Right atrium auricular region (tissue), 2 donors: Measurements from ENCODE around the gene CHORDC1. TPM values are rescaled to one million over a fixed set of nuclear protein-coding genes. Genes with fewer than 3 reads are reported as not detected.
A peak's percentile ranks its signal among the peaks of the same experiment; 100 is the strongest.

ENCODE experiments used
- DNase-seq: peaks from one replicate; pipeline ENCODE4 v3.0.0-alpha.2; 2019; ENCODE audit warnings: low spot score
- H3K27ac ChIP-seq, 2 donors: fragments of 200-600 bp; sonication (generic); 1 replicate in 1 of 2; 2 replicates in 1 of 2; pipeline ENCODE4 v1.5.1; 2016 to 2019
- H3K27me3 ChIP-seq, 2 donors: fragments of 200-600 bp; sonication (generic); one replicate each; pipeline versions ENCODE4 v1.5.1 to v1.6.0; 2017 to 2019
- H3K36me3 ChIP-seq: fragments of 200-600 bp; sonication (generic); one replicate; pipeline ENCODE4 v1.5.1; 2016
- H3K4me1 ChIP-seq, 2 donors: fragments of 200-600 bp; sonication (generic); one replicate each; pipeline versions ENCODE4 v1.5.1 to v1.6.0; 2017 to 2019
- H3K4me3 ChIP-seq, 2 donors: fragments of 200-600 bp; sonication (generic); 1 replicate in 1 of 2; 2 replicates in 1 of 2; pipeline ENCODE4 v1.5.1; 2017 to 2019; ENCODE audit warnings: mild to moderate bottlenecking in 1 of 2, moderate library complexity in 1 of 2
- H3K9me3 ChIP-seq, 2 donors: fragments of 200-600 bp; sonication (generic); one replicate each; pipeline ENCODE4 v1.5.1; 2019
- CTCF ChIP-seq, 2 donors: fragments of 200-600 bp; sonication (generic); IDR thresholded peaks; one replicate each; pipeline ENCODE4 v1.5.1; 2019; ENCODE audit warnings: antibody characterized with exemption in 2 of 2
- total RNA-seq, 2 donors: library from RNA; depleted of rRNA; stranded (reverse); fragments of >200 nt; gene quantifications; one replicate each; pipeline ENCODE4 v1.1.0, GENCODE V29; 2016

CHORDC1 gene
- total RNA-seq, 2 donors from 2014 or later, result 40.4 to 49.2 TPM

DNA sequence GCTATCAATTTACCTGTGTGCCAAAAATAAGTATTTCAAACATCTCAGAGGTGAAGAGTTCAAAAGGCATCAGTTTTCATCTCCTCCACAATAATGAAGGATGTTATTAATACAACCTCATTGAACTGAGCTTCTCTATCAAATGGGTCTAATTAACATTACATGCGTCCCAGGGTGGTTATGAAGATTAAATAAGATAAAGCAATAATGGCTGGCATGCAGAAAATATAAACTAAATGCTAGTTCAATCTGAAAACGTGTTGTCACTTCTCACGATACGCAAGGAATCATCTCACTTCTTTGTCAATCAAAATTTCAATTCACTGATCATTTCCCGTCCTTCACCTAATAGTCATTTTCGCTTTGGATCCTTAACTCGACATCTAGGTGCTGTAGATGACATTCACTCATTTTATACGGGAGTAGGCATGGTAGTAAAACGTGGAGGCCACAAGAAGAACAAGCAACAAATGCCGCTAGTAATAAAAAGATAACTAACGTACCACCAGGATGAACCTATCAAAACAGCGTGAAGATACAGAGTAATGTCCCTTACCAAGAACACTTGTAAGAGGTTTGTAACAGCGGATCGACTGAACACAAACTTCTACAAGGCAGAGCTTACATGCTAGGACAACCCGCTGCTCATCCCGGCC, 918 bp downstream of the CHORDC1 start:
- H3K4me1 ChIP-seq, result peaks cover 0 to 35% of the 10 kb centered on the region in 2 donors
- H3K36me3 ChIP-seq, result no peaks in the 10 kb centered on the region

GRCh38 chr11:90220391-90220790, 2.5 kb downstream of the CHORDC1 start:
- Histone ChIP-seq H3K36me3 (no peaks in the 10 kb centered on the region), H3K4me3 (no peak overlapping the region), H3K9me3 (no peaks in the 10 kb centered on the region), H3K27ac (no peak overlapping the region), H3K27me3 (no peaks in the 10 kb centered on the region), H3K4me1 (peaks cover 0 to 45% of the 10 kb centered on the region in 2 donors)
- no peak for TF ChIP-seq CTCF (IDR thresholded peaks at IDR 0.05)
- DNase-seq, result no peak

More for the DNA sequence above, 918 bp downstream of the CHORDC1 start:
- H3K27ac ChIP-seq, result peak overlapping the region; percentile 97 to 98
- H3K9me3 ChIP-seq, result no peaks in the 10 kb centered on the region
- DNase-seq, result no peak
- TF ChIP-seq CTCF (IDR thresholded peaks at IDR 0.05), result no peak
- H3K27me3 ChIP-seq, result no peaks in the 10 kb centered on the region
- H3K4me3 ChIP-seq, result peak overlapping the region; percentile 70 to 94

DNA sequence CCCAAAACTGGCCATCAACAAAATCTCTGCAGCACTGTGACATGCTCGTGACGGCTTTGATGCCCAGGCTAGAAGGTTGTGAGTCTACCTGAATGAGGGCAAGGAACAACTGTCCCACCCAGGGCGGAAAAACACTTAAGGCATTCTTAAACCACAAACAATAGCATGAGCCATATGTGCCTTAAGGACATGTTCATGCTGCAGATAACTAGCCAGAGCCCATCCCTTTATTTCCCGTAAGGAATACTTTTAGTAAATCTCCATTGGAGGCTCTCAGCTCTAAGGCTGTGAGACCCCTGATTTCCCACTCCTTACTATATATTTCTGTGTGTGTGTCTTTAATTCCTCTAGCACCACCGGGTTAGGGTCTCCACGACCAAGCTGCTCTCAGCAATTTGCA, 3.4 kb downstream of the CHORDC1 start:
- no peak overlapping the region for H3K4me3 ChIP-seq
- no peak for TF ChIP-seq CTCF (IDR thresholded peaks at IDR 0.05)
- no peaks in the 10 kb centered on the region for H3K9me3 ChIP-seq
- no peak overlapping the region for H3K27ac ChIP-seq
- no peaks in the 10 kb centered on the region for H3K27me3 ChIP-seq
- no peak for DNase-seq
- H3K4me1 ChIP-seq, result peaks cover 0 to 45% of the 10 kb centered on the region in 2 donors
- H3K36me3 ChIP-seq, result peaks cover 4% of the 10 kb centered on the region

DNA sequence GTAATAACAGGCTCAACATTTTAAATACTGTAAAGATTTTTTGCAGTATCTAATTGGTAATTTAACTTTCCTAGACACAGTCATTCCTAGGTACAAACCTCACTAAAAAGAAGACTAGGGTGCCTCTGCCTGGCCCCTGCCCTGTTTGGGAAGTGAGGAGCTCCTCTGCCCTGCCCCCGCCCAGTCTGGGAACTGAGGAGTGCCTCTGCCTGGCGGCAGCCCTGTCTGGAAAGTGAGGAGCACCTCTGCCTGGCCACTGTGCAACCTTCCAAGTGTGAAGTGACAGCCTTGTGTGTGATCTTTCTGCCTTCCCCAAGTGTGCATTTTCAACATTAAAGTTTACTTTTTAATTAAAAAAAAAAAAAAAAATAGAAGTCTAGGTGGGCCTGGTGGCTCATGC, 4.2 kb downstream of the CHORDC1 start:
- Histone ChIP-seq H3K27ac (no peak overlapping the region), H3K9me3 (no peaks in the 10 kb centered on the region), H3K36me3 (peaks cover 8% of the 10 kb centered on the region), H3K27me3 (no peaks in the 10 kb centered on the region), H3K4me3 (no peak overlapping the region), H3K4me1 (peaks cover 0 to 42% of the 10 kb centered on the region in 2 donors)
- DNase-seq, result no peak
- no peak for TF ChIP-seq CTCF (IDR thresholded peaks at IDR 0.05)

GRCh38 chr11:90216611-90217010, 6.2 kb downstream of the CHORDC1 start:
- Histone ChIP-seq H3K27ac (peak overlapping the region in 1 of 2 donors; percentile 27), H3K4me3 (no peak overlapping the region), H3K27me3 (no peaks in the 10 kb centered on the region), H3K4me1 (peaks cover 0 to 36% of the 10 kb centered on the region in 2 donors), H3K9me3 (no peaks in the 10 kb centered on the region), H3K36me3 (peaks cover 17% of the 10 kb centered on the region)
- TF ChIP-seq CTCF (IDR thresholded peaks at IDR 0.05), result no peak
- no peak for DNase-seq

DNA sequence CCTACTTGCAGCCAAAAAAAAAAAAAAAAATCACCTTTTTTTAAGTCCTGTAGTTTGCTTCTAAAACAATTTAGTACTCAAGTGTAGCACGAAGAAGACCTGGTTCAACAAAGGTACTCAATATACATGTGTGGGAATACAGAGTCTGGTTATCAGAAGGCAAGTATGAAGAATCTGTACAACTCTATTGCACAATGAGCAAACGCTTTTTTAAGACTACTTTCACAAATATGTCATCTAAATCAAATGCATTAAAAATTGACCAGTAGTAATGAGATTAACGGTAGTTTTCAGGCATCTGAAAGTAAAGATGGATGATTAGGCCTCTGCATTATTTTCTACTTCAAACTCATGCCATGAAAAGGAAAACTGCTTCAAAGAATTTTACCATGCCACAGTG, 9.5 kb downstream of the CHORDC1 start:
- Histone ChIP-seq H3K36me3 (peaks cover 36% of the 10 kb centered on the region), H3K27ac (no peak overlapping the region), H3K4me1 (peaks cover 0 to 18% of the 10 kb centered on the region in 2 donors), H3K9me3 (no peaks in the 10 kb centered on the region), H3K27me3 (no peaks in the 10 kb centered on the region), H3K4me3 (no peak overlapping the region)
- DNase-seq, result no peak
- TF ChIP-seq CTCF (IDR thresholded peaks at IDR 0.05), result no peak
